HG03108 (cell line): Measurements from ENCODE around the gene PLPPR2.
"Not testable (repeated sequence)": the region's sequence is repeated elsewhere in the genome, so short reads cannot be mapped to it uniquely, and the experiment has no call there.

Experiments
- ATAC-seq: cut with Tn5 transposase; IDR thresholded peaks from one replicate; pipeline ENCODE4 v1.9.1; 2021; ENCODE audit warnings: moderate library complexity; ENCODE audit not compliant: unreplicated experiment

PLPPR2 gene, protein sequence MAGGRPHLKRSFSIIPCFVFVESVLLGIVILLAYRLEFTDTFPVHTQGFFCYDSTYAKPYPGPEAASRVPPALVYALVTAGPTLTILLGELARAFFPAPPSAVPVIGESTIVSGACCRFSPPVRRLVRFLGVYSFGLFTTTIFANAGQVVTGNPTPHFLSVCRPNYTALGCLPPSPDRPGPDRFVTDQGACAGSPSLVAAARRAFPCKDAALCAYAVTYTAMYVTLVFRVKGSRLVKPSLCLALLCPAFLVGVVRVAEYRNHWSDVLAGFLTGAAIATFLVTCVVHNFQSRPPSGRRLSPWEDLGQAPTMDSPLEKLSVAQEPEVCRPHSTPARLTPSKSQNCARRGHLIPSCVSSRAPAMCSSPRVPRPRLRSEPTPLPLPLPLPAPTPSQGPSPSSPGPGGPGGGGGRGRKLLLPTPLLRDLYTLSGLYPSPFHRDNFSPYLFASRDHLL

GRCh38 chr19:11355160-11356073 lies at the start of gene PLPPR2:
Gene PLPPR2, plus strand, starts transcription at chr19:11355432. Its CDS starts 2,242 bp downstream, at chr19:11357674.
- no peak for ATAC-seq

DNA sequence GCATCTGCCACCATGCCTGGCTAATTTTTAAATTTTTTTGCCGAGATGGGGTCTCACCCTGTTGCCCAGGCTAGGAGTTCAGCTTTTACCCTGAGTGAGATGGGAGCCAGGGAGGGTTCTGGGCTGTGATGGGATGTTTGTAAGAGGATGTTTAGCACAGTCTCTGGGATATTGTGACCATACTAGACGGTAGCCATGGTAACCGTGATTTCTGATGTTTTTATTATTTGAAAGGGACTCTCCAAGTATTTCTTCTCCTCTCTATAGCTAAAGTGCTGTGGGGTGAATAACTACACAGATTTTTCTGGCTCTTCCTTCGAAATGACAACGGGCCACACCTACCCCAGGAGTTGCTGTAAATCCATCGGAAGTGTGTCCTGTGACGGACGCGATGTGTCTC lies 48.9 kb upstream of the PLPPR2 start:
- no peak for ATAC-seq

DNA sequence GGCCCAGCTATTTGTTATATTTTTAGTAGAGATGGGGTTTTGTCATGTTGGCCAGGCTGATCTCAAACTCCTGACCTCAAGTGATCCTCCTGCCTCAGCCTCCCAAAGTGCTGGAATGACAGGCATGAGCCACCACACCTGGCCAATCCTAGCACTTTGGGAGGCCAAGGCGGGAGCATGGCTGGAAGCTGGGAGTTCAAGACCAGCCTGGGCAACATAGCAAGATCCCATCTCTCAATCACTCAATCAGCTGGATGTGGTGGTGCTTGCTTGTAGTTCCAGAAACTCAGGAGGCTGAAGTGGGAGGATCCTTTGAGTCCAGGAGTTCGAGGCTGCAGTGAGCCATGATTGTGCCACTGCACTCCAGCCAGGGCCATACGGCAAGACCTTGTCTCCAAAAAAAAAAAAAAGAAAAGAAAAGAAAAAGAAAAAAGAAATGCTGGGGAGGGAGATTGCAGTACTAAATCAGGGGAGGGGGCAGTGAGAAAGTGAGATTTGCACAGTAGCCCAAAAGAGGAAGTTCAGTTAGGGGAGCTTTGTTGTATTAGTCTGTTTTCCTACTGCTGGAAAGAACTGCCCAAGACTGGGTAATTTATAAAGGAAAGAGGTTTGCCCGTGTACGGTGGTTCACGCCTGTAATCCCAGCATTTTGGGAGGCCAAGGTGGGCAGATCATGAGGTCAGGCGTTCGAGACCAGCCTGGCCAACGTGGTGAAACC lies 34.8 kb upstream of the PLPPR2 start:
- not testable (repeated sequence) for ATAC-seq

DNA sequence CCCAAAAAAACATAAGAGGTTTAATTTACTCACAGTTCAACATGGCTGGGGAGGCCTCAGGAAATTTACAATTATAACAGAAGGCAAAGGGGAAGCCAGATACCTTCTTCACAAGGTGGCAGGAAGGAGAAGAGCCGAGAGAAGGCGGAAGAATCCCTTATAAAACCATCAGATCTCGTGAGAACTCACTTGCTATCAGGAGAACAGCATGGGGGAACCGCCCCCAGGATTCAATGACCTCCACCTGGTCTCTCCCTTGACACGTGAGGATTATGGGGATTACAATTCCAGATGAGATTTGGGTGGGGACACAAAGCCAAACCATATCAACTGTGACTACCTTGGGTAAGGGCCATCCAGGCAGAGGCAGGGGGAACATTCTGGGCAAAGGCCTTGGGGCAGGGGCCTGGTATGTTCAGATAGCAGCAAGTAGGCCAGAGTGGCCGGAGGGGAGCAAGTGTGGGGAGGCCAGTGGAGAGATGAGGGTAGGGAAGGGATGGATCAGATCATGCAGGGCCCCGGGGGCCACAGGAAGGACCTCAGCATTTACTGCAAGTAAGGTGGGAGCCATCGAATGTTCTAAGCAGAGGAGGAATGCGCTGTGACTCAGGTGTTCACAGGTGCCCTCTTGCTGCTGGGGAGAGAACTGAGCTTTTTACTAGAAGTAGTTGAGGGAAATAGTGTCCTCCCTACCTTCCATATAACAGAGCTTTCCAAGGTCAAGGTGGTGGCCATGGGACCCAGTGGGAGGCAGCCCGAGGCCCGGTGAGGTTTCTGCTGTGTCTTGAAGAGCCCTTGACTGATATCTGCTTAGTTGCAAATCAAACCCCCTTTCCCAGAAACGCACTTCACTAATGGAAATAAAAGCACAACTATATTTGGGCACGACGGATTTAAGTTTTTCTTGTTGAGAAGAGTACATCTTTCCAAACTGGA lies 33.8 kb upstream of the PLPPR2 start:
- ATAC-seq, result no peak

DNA sequence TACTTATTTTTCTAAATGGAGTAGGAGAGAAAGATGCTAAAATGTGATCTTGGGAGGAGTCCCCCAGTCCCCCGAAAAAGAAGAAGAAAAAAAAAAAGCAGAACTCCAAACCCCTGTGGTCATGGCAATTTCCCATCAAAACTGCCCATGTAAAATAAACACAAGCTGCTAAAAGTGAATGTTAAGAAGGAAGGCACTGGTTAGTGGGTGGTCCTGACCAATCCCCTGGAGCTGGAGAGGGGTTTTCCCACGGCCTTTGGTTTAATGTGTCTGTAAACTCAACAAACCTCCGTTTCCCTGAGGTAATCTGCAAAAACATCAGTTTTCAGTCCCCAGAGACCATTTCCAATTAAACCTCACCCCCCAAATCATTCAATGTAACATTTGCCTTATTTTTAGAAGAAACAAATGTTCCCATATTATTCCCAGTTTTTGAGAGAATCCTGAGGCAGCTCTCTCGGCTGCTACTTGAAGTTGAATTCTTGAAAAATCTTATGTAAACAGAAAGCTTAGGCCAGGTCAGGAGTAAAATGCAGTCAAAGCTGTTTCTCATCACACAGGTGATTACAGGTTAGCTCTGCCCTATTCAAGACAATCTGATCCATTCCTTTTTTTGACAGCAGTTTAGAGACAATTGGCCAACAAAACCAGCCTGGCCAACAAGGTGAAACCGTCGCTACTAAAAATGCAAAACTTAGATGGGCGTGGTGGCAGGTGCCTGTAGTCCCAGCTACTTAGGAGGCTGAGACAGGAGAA lies 32.8 kb upstream of the PLPPR2 start:
- ATAC-seq, result no peak

DNA sequence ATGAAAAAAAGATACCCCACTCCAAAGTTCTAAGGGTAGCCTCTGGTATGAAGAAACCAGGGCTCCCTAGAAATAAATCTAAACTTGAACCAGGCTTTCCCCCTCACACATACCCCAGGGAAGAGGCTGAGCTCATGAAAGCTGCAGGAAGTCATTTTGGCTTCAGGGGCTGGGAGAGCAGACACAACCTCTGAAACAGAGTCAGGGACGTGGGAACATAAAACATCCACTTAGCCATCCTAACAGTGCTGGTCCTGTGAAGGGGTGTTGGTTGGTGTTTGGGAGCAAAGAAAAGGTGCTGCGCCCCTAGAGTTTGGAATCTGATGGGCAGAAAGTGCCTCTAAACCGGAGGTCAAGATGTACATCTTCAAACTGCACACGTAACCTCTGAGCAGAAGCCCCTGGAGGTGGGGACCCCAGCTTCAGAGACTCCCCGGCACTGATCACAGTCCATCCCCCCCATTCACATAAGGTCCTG lies 31.6 kb upstream of the PLPPR2 start:
- ATAC-seq, result no peak

DNA sequence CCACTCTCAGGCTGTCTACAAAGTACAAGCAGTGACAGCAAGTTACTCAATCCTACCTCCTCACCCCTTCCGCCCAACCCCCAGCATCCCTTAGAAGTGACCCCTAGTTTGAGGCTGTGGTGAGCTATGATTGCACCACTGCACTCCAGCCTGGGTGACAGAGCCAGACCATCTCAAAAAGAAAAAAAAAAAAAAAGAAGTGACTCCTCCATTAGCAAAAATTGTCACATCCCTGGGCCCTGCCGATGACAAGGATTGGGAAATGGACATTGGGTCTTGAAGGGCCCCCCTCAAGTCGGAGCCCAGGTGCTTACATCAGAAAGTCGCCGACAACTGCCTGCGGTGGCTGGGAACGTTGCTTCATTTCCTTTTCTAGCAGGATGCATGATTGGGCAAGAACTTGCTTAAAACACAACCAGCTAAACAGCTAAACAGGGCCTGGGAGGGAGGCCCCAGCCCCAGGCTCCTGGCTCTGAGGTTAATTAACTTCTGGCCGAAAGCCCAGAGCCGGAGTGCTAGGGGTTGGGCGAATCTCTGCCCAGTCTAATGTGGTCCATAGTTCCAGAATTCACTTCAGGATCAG lies 31.1 kb upstream of the PLPPR2 start:
- ATAC-seq, result peak; percentile 54

GRCh38 chr19:11324748-11325389 lies 30.4 kb upstream of the PLPPR2 start:
- no peak for ATAC-seq

DNA sequence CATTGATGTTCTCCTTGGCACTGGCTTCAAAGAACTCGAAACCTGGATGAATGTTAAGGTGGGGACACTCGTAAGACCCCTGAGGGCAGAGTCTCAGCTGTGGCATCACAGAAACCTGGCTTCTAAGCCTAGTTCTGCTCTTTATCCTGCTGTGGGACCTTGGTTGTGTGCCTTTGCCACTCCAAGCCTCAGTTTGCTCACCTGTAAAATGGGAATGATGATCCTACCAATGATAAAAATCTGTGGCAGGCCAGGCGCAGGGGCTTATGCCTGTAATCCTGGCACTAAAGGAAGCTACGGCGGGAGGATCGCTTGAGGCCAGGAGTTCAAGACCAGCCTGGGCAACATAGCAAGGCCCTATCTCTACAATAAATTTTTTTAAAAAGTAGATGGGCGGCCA lies 29.7 kb upstream of the PLPPR2 start:
- no peak for ATAC-seq

DNA sequence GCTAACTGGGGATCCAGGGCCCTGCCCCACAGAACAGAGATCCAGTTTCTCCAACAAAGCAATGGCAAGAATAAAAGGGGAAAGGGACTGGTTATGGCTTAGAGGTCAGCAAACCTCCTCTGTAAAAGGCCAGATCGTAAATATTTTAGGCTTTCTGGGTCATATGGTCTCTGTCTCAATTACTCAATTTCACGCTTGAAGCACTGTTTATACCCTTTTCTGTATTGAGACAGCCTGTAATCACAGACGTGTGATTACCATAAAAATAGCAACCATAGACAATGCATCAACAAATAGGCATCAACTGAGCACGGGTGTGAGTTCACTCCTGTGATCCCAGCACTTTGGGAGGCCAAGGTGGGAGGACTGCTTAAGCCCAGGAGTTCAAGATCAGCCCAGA lies 25.1 kb upstream of the PLPPR2 start:
- no peak for ATAC-seq

GRCh38 chr19:11331502-11331901 lies 23.7 kb upstream of the PLPPR2 start:
- ATAC-seq, result no peak

GRCh38 chr19:11332822-11333221 lies 22.4 kb upstream of the PLPPR2 start:
- ATAC-seq, result no peak

DNA sequence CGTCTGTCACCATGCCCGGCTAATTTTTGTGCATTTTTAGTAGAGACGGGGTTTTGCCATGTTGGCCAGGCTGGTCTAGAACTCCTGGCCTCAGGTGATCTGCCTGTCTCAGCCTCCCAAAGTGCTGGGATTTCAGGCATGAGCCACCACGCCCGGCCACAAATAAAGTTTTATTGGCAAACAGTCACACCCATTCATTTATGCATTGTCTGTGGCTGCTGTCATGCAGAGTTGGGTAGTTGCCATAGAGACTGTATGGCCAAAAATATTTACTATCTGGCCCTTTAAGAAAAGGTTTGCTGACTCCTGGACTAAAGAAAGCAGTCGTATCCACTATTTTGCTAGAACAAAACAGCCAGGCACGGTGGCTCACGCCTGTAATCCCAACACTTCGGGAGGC lies 21.4 kb upstream of the PLPPR2 start:
- ATAC-seq, result not testable (repeated sequence)

GRCh38 chr19:11335449-11336146 lies 19.6 kb upstream of the PLPPR2 start:
- ATAC-seq, result no peak

GRCh38 chr19:11337080-11337479 lies 18.2 kb upstream of the PLPPR2 start:
- ATAC-seq, result no peak

DNA sequence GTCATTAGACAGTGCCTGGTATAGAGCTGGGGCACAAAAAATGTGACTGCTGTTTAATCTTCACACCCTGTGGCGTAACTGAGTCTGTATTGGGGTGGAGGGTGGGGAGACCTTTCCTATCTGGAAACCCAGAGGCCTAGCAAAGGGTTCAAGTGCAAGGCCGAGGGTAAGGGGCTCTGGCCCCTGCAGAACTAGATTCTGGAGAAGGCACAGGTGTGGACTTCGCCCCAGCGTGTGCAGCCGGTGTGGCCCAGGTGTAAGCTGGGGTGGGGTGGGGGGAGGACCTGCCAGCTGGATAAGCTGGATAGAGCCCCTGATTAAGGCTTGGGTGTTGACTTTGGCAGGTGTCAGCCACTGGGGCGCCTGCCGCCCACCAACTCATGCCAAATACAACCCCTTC lies 17.1 kb upstream of the PLPPR2 start:
- ATAC-seq, result no peak

GRCh38 chr19:11338569-11339253 lies 16.5 kb upstream of the PLPPR2 start:
- ATAC-seq, result no peak
